ENCODE data around the gene STXBP6.

The STXBP6 gene

GRCh38 chr14:24857277-24857676 is 192.7 kb downstream of the STXBP6 start:
- Histone ChIP-seq H3K9ac (ENCODE audit: low read length) (no peak overlapping the region), H3K36me3 (ENCODE audit: control insufficient read depth, low read depth, low read length) (no peaks in the 10 kb centered on the region), H3K9me3 (ENCODE audit: control insufficient read depth, low read depth, low read length) (no peaks in the 10 kb centered on the region), H3K27ac (ENCODE audit: low read length) (no peak overlapping the region), H3K27me3 (ENCODE audit: control insufficient read depth, insufficient read depth, low read length) (no peaks in the 10 kb centered on the region), H3K4me3 (ENCODE audit: low read length) (no peak overlapping the region), H3K4me1 (ENCODE audit: control insufficient read depth, low read depth, low read length) (peaks cover 31% of the 10 kb centered on the region)

GRCh38 chr14:24853446-24853845 is 196.5 kb downstream of the STXBP6 start:
- Histone ChIP-seq H3K27me3 (ENCODE audit: control insufficient read depth, insufficient read depth, low read length) (no peaks in the 10 kb centered on the region), H3K9me3 (ENCODE audit: control insufficient read depth, low read depth, low read length) (no peaks in the 10 kb centered on the region), H3K27ac (ENCODE audit: low read length) (no peak overlapping the region), H3K4me1 (ENCODE audit: control insufficient read depth, low read depth, low read length) (peaks cover 38% of the 10 kb centered on the region), H3K36me3 (ENCODE audit: control insufficient read depth, low read depth, low read length) (no peaks in the 10 kb centered on the region), H3K9ac (ENCODE audit: low read length) (no peak overlapping the region), H3K4me3 (ENCODE audit: low read length) (no peak overlapping the region)

- Histone ChIP-seq H3K4me3 (ENCODE audit: low read length) (peak overlapping the region; percentile 15), H3K9me3 (ENCODE audit: control insufficient read depth, low read depth, low read length) (no peaks in the 10 kb centered on the region), H3K36me3 (ENCODE audit: control insufficient read depth, low read depth, low read length) (no peaks in the 10 kb centered on the region), H3K4me1 (ENCODE audit: control insufficient read depth, low read depth, low read length) (peaks cover 28% of the 10 kb centered on the region), H3K27ac (ENCODE audit: low read length) (no peak overlapping the region), H3K9ac (ENCODE audit: low read length) (no peak overlapping the region), H3K27me3 (ENCODE audit: control insufficient read depth, insufficient read depth, low read length) (no peaks in the 10 kb centered on the region)
Observed at GRCh38 chr14:24852312-24853060, 197.5 kb downstream of the STXBP6 start.

GRCh38 chr14:24851837-24852236 is 198.1 kb downstream of the STXBP6 start:
- H3K36me3 ChIP-seq (ENCODE audit: control insufficient read depth, low read depth, low read length) = no peaks in the 10 kb centered on the region
- no peak overlapping the region for H3K27ac ChIP-seq (ENCODE audit: low read length)
- H3K27me3 ChIP-seq (ENCODE audit: control insufficient read depth, insufficient read depth, low read length) = no peaks in the 10 kb centered on the region
- H3K9ac ChIP-seq (ENCODE audit: low read length) = no peak overlapping the region
- no peaks in the 10 kb centered on the region for H3K9me3 ChIP-seq (ENCODE audit: control insufficient read depth, low read depth, low read length)
- peak overlapping the region; percentile 15 for H3K4me3 ChIP-seq (ENCODE audit: low read length)
- H3K4me1 ChIP-seq (ENCODE audit: control insufficient read depth, low read depth, low read length) = peaks cover 26% of the 10 kb centered on the region

- H3K27me3 ChIP-seq (ENCODE audit: control insufficient read depth, insufficient read depth, low read length) = no peaks in the 10 kb centered on the region
- no peak overlapping the region for H3K27ac ChIP-seq (ENCODE audit: low read length)
- H3K4me1 ChIP-seq (ENCODE audit: control insufficient read depth, low read depth, low read length) = peaks cover 26% of the 10 kb centered on the region
- H3K4me3 ChIP-seq (ENCODE audit: low read length) = no peak overlapping the region
- H3K36me3 ChIP-seq (ENCODE audit: control insufficient read depth, low read depth, low read length) = no peaks in the 10 kb centered on the region
- no peak overlapping the region for H3K9ac ChIP-seq (ENCODE audit: low read length)
- H3K9me3 ChIP-seq (ENCODE audit: control insufficient read depth, low read depth, low read length) = no peaks in the 10 kb centered on the region
Observed at GRCh38 chr14:24851406-24851805, 198.5 kb downstream of the STXBP6 start.

GRCh38 chr14:24850072-24850471 is 199.9 kb downstream of the STXBP6 start:
- Histone ChIP-seq H3K36me3 (ENCODE audit: control insufficient read depth, low read depth, low read length) (no peaks in the 10 kb centered on the region), H3K9ac (ENCODE audit: low read length) (no peak overlapping the region), H3K9me3 (ENCODE audit: control insufficient read depth, low read depth, low read length) (no peaks in the 10 kb centered on the region), H3K27me3 (ENCODE audit: control insufficient read depth, insufficient read depth, low read length) (no peaks in the 10 kb centered on the region), H3K4me3 (ENCODE audit: low read length) (no peak overlapping the region), H3K4me1 (ENCODE audit: control insufficient read depth, low read depth, low read length) (peaks cover 26% of the 10 kb centered on the region), H3K27ac (ENCODE audit: low read length) (no peak overlapping the region)

- H3K4me3 ChIP-seq (ENCODE audit: low read length) = no peak overlapping the region
- no peak overlapping the region for H3K27ac ChIP-seq (ENCODE audit: low read length)
- no peaks in the 10 kb centered on the region for H3K36me3 ChIP-seq (ENCODE audit: control insufficient read depth, low read depth, low read length)
- no peaks in the 10 kb centered on the region for H3K27me3 ChIP-seq (ENCODE audit: control insufficient read depth, insufficient read depth, low read length)
- no peak overlapping the region for H3K9ac ChIP-seq (ENCODE audit: low read length)
- no peaks in the 10 kb centered on the region for H3K9me3 ChIP-seq (ENCODE audit: control insufficient read depth, low read depth, low read length)
- H3K4me1 ChIP-seq (ENCODE audit: control insufficient read depth, low read depth, low read length) = peaks cover 26% of the 10 kb centered on the region
Observed at GRCh38 chr14:24849471-24849870, 200.5 kb downstream of the STXBP6 start.

- H3K4me1 ChIP-seq (ENCODE audit: control insufficient read depth, low read depth, low read length) = peaks cover 25% of the 10 kb centered on the region
- no peak overlapping the region for H3K27ac ChIP-seq (ENCODE audit: low read length)
- H3K9ac ChIP-seq (ENCODE audit: low read length) = no peak overlapping the region
- H3K9me3 ChIP-seq (ENCODE audit: control insufficient read depth, low read depth, low read length) = no peaks in the 10 kb centered on the region
- no peaks in the 10 kb centered on the region for H3K27me3 ChIP-seq (ENCODE audit: control insufficient read depth, insufficient read depth, low read length)
- H3K4me3 ChIP-seq (ENCODE audit: low read length) = no peak overlapping the region
- H3K36me3 ChIP-seq (ENCODE audit: control insufficient read depth, low read depth, low read length) = no peaks in the 10 kb centered on the region
Observed at GRCh38 chr14:24848102-24848790, 201.7 kb downstream of the STXBP6 start.

- Histone ChIP-seq H3K36me3 (ENCODE audit: control insufficient read depth, low read depth, low read length) (no peaks in the 10 kb centered on the region), H3K27ac (ENCODE audit: low read length) (no peak overlapping the region), H3K27me3 (ENCODE audit: control insufficient read depth, insufficient read depth, low read length) (no peaks in the 10 kb centered on the region), H3K4me3 (ENCODE audit: low read length) (no peak overlapping the region), H3K9ac (ENCODE audit: low read length) (no peak overlapping the region), H3K4me1 (ENCODE audit: control insufficient read depth, low read depth, low read length) (peaks cover 19% of the 10 kb centered on the region), H3K9me3 (ENCODE audit: control insufficient read depth, low read depth, low read length) (no peaks in the 10 kb centered on the region)
Observed at GRCh38 chr14:24847568-24848095, 202.3 kb downstream of the STXBP6 start.

GRCh38 chr14:24846261-24846660 is 203.7 kb downstream of the STXBP6 start:
- no peak overlapping the region for H3K9ac ChIP-seq (ENCODE audit: low read length)
- H3K27me3 ChIP-seq (ENCODE audit: control insufficient read depth, insufficient read depth, low read length) = no peaks in the 10 kb centered on the region
- no peaks in the 10 kb centered on the region for H3K9me3 ChIP-seq (ENCODE audit: control insufficient read depth, low read depth, low read length)
- H3K4me1 ChIP-seq (ENCODE audit: control insufficient read depth, low read depth, low read length) = peaks cover 8% of the 10 kb centered on the region
- no peak overlapping the region for H3K27ac ChIP-seq (ENCODE audit: low read length)
- H3K4me3 ChIP-seq (ENCODE audit: low read length) = no peak overlapping the region
- H3K36me3 ChIP-seq (ENCODE audit: control insufficient read depth, low read depth, low read length) = no peaks in the 10 kb centered on the region

GRCh38 chr14:24845851-24846250 is 204.1 kb downstream of the STXBP6 start:
- Histone ChIP-seq H3K9ac (ENCODE audit: low read length) (no peak overlapping the region), H3K27me3 (ENCODE audit: control insufficient read depth, insufficient read depth, low read length) (no peaks in the 10 kb centered on the region), H3K9me3 (ENCODE audit: control insufficient read depth, low read depth, low read length) (no peaks in the 10 kb centered on the region), H3K4me1 (ENCODE audit: control insufficient read depth, low read depth, low read length) (peaks cover 8% of the 10 kb centered on the region), H3K36me3 (ENCODE audit: control insufficient read depth, low read depth, low read length) (no peaks in the 10 kb centered on the region), H3K27ac (ENCODE audit: low read length) (no peak overlapping the region), H3K4me3 (ENCODE audit: low read length) (no peak overlapping the region)
